Activated CD4-positive, alpha-beta T cell treated with anti-CD3 and anti-CD28 coated beads for 24 hours (primary cell): ENCODE measurements around the gene NUP93.

Experiments used
- DNase-seq, 2 donors: peaks; one replicate each; pipeline ENCODE4 v3.0.0-alpha.2; 2020; ENCODE audit warnings: low read depth in 2 of 2

Gene NUP93

DNA sequence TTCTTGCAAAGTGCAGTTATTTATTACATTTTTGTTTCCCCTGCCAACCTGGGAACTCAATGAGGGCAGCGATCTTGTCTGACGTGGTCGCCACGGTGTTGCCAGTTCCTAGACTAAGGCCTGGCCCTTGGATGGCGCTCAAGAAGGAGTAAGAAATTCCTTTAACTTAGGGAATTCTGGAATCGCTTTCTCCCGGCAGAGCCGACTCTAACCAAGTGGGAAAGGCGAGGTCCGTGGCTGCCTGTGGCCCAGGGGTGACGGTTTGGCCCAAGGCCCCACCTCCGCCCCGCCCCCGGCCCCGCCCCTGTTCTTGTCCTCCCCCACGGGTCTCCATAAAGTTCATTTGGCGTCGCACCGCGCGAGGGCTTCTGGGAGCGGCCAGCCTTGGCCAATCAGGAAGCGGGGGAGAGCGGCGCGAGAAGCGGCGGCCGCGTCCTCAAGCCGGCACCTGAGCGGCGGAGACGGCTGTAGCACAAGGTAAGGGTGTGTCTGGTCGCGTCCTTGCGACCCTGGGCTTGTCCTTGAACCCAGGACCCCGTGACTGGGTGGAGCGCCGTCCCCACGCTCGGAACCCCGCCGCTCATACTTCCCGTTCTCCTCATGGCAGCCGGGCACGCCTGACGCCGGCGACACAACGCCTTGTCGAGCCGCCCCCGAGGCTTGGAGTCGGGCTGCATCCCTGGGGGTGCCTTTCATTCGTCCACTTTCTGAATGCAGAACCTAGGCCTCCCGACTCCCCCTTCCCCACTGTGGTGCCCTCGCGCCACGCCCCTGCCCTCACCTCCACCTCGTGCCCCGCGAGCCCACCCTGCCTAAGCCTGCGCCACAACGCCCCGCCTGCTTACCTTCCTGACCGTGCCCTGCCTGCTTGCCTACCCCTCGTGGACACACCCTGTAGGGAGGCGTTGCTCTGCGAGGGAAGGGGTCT, at the start of gene NUP93:
TSS of gene NUP93 (plus strand) at position 395 of the 928 bp plus-strand sequence. CDS start 18,119 bp downstream, outside the sequence.
- DNase-seq = peak; percentile 80 to 85

DNA sequence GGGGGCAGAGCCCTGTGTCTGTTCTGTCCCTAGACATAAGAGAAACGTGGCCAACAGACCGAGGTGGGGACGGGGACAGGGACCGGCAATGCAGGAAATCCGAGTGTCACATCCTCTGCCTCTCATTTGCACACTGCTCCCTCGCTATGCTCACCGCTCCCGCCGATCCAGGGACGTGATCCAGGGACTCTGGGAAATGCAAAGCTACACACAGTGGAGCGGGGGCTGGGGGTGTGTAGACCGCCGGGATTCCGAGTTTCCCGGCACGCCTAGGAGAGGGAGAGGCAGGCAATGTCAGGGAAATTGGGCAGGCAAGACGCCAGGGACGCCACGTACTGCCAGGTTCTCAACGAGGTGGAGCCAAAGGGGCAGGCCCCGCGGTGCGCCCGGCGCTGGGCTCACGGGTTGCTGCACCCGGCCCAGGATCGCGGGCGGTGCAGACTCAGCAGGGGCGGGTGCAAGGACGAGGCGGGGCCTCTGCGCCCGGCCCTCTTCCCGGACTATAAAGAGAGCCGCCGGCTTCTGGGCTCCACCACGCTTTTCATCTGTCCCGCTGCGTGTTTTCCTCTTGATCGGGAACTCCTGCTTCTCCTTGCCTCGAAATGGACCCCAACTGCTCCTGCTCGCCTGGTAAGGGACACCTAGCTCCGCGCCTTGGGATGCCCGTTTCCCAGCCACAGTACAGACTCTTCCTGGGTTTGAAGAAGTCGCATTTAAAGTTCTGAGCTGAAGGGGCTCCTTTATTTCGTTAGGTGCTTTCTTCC, 47.8 kb upstream of the NUP93 start, which contains the start of gene MT1X:
TSS of gene MT1X (plus strand) at position 532 of the 764 bp plus-strand sequence. CDS start at position 603, 71 bp downstream.
- peak; percentile 84 for DNase-seq

DNA sequence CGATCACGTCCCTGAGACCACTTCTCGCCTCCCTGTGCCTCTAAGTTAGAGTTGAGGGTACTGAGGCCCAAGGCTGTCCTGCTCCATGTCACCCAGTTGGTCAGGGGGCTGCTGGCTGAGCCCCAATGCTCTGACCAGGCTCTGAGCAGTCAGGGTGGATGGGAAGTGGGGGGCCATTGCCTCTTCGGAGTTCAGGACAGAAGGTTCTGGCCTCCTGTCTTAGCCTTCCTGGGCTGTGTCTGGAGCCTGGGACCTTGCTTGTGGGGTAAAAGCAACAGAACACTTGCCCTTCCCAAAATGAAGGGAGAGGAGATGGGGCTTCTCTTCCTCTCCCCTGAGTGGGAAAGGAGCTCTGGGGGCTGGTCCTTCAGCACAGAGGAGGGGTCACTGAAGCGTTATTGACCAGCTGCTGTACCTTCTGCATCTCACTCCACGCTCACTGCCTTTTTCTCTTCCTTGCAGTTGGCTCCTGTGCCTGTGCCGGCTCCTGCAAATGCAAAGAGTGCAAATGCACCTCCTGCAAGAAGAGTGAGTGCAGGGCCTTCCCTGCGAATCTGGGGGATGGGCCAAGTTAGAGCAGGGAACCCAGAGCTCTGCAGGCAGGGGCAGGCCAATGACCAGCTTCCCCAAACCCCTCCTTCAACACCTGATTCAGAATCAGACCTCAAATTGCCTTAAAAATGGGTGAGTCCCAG, 47.1 kb upstream of the NUP93 start:
- DNase-seq = no peak

DNA sequence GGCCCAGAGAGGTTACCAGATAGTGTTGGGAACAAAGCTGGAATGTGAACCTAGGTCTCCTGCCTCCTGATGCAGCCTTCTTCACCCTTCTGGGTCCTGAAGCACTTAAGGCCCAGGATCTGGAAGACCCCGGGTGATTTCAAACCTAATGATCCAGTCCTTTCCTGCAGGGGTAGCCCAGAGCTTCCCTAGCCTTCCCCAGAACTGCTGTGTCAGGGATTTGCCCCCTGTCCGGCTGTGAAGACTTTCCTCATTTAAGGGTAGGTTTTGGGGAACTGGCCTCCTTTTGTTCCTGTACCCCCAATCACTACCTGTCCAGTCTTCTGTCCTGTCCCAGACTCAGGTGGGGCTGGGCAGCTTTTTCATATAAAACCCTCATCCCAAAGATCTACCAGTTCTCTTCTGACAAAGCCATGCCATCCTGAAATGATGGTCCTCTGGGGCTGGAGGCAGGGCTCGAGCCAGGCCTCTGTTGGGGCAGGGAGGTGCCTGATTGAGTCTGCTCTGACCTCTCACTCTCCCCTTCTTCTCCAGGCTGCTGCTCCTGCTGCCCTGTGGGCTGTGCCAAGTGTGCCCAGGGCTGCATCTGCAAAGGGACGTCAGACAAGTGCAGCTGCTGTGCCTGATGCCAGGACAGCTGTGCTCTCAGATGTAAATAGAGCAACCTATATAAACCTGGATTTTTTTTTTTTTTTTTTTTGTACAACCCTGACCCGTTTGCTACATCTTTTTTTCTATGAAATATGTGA, 46.3 kb upstream of the NUP93 start:
- DNase-seq = no peak

DNA sequence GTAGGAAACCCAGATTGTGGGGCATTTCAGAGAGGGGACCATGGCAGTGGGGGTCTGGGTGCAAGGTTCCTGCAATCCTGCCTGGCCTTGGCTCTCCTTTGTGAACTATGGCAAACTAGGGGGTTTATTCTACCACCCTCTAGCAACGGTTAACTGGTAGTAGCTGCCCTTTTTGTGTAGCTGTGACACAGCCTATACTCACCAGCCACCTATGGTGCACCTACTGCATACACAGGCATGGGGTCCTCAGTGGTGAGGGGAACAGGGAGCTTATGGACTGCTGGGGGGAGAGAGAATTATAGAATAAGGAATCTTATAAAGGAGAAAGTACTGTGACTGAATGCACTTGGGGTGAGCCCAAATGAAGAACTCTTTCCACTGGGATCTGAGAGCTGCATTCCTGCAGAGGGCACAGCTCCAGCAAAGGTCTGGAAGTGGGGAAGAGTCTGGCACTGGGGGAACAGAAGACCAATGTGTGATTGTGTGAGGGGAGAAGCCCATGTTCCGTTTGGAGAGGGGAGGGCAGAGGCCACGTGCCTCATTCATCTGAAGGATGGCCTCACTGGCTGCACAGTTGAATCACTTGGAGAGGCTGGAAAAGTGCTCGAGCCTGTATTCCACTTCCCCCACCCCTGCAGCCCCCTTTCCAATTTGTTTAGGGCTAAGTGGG, 45.5 kb upstream of the NUP93 start:
- no peak for DNase-seq

DNA sequence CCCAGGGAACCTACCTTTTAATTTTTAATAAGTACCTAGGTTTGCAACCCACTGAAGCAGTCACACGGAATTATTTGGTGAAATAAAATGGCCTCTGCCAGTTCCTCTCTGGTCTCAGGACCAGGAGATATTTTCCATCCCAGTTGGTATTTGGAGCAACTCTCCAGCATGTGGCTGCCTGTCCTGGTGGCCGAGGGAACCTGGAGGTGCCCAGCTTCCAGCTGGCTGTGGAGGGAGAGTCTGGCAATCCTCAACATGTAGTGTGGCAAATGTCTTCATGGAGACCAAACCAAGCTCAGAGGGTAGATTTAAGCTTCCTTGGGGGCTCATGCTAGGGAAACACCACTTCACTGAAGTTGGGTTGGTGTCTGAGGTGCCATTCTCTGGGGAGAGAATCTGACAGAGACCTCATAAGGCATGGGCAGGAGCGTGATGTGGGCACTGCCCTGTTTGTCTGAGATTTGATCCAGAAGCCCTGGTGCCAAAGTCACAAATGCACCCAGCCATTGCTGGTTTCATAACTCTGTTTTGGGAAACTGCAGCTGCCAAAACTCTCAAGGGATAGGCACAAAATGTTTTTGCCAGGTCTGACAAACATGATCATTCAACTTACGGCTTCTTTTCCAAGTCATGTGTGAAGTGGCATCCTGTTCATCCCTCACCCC, 44.9 kb upstream of the NUP93 start:
- no peak for DNase-seq

DNA sequence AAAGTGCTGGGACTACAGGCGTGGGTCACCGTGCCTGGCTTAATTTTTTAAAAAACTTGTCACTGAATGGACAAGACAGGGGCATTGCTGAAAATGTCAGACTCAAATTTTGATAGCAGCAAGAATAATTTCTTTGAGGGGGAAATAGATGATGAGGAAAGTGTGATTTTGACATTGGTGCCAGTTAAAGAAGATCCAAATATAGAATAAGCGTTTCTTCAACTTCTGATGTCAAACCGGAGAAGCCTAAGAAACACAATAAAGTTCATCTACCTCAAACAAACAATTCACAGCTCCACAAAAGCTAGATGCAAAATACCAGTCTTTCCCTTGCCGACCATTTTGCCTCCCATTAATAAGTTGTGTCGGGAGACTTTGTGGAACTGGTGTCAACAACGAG, 43.2 kb upstream of the NUP93 start:
- DNase-seq = no peak

DNA sequence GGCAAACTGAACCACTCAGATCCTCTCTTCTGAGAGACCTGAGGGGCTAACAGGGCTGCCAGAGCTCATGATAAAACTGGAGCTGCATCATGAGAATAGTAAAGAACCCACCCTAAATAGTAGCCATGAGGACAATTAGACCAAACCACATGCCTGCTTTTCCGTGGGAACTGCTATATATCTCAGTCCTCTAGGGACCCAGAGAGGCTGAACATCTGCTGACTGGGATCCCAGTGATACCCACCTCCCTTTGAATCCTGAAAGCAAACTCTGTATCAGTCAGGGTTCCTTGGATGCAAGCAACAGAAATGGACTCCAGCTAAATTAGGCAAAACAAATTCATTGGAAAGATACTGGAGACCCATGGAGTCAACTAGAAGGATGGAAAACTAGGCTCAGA, 41.2 kb upstream of the NUP93 start:
- no peak for DNase-seq

DNA sequence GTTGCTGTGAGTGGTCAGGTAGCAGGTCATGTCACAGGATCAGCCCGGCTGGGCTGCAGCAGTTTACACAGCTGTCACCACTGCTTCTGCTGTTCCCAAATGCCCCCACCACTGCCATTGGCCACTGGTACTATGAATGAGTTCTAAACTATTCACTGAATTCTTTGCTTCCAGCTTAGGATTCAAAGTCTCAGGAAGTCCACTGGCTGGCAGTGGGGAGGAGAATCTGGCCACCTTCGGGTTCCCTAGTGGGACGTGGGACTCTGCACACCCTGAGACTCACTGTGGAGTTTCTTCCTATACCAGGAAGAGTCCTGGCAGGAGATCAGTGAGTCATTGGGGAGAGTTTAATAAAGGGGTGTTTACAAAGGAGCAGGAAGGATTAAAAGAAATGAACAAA, 40.8 kb upstream of the NUP93 start:
- DNase-seq = no peak

DNA sequence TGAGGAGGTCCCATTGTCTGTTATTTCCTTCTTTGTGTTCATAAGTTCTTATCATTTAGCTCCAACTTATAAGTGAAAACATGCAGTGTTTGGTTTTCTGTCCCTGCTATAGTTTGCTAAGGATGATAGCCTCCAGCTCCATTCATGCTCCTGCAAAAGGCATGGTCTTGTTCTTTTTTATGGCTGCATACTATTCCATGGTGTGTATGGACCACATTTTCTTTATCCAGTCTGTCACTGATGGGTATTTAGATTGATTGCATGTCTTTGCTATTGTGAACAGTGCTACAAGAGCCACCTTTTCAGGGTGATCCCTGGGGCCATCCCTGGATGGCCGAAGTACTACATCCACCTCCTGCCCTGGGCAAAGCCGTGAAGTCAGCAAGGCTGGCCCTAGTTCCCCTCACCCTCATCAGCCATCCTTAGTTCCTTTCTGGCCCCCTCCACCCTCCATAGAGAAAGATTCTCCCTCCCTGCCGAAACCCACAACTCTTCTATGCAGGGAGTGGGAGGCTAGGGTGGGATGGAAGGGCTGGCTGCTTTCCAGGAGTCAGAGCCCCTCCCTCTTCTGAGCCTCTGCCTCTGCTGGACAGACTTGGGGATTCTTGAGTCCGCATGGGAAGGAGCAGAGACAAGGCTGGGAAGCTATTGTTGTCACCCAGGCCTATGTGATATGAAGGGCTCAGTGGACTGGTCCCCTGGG, 39.4 kb upstream of the NUP93 start:
- DNase-seq = no peak

DNA sequence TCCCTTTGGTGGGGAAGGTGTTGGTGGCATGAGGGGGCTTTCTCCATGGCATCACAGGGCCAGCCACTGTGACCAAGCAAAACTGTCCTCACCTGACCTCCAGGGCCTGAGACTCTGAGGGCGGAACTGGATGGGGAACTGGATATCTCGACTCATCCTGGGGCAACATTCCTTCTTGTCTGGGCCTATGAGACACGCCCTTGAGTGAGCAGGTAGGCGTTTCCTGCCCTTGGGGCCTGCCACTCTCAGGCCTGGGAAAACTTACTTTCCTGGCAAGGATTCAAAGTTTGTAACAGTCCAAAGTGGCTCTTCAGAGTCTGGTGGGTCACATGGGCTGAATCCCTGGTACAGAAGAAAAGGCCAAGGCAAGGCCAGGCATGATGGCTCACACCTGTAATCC, 38.0 kb upstream of the NUP93 start:
- no peak for DNase-seq

DNA sequence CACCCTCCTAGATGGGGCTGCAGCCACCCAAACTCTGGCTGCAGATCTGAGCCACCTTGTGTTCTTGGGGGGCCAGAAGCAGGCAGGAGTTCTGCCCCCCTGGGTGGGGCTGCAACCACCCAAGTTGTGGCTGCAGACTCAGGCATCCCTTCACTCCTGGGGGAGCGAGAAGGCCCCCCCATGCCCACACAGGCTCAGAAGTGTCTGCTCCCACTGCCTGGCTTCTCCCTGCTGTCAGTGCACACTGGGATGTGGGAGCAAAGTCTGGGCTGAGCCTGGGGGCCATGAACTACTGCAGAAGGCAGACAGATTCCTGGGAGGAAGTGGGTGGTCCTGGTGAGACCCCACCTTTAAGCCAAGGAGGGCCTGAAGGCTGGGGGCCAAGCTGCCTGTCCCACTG, 34.7 kb upstream of the NUP93 start:
- DNase-seq = no peak

DNA sequence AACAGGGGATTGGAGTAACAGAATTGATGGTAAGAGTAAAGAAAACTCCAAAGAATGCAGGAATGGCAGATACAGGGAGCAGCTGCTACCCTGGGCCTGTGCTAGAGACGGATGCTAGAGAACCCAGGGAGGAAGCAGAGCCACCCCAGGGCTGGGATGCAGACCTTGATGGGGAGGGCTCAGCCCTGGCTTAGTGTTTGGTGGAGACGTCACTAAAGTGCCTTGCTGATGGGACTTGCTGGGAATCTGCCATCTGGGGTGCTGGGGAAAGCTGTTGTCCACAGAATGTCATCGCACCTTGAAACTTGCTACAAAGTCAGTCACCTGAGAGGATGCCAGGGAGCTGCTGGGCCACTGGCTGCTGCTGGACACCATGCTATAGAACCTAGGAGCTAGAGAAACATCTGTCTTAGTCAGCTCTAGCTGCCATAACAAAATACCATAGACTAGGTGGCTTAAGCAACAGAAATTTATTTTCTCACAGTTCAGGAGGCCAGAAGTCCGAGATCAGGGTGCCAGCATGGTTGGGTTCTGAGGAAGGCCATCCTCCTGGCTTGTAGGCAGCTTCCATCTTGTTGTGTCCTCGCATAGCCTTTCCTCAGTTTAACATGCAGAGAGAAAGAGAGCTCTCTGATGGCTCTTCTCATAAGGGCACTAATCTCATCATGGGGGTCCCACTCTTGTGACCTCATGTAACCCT, 32.3 kb upstream of the NUP93 start:
- DNase-seq = no peak

DNA sequence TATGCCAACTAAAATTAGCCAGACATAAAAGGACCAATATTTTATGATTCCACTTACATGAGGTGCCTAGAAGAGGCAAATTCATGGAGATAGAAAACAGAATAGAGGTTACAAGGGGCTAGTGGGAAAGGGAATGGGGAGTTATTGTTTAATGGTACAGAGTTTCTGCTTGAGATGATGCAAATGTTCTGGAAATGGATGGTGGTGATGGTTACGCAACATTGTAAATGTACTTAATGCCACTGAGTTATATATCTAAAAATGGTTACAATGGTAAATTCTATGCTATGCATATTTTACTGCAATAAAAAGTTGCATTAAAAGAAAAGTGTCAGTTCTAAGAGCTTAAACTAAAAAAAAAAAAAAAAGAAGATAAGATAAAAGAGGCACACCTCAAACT, 29.7 kb upstream of the NUP93 start:
- no peak for DNase-seq

DNA sequence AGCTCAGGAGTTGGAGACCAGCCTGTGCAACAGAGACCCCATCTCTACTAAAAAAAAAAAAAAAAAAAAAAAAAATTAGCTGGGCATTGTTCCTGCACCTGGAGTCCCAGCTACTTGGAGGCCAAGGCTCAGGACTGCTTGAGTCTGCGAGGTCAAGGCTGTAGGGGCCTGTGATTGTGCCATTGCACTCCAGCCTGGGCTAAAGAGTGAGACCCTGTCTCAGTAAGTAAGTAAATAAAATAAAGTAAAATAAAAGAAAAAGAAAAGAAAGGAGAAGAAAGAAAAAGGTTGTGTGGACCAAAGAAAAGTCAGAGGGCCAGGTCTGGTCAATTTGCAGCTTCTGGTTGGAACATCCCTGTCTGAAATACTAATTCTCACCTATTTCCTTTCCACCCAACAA, 29.3 kb upstream of the NUP93 start:
- DNase-seq = no peak

DNA sequence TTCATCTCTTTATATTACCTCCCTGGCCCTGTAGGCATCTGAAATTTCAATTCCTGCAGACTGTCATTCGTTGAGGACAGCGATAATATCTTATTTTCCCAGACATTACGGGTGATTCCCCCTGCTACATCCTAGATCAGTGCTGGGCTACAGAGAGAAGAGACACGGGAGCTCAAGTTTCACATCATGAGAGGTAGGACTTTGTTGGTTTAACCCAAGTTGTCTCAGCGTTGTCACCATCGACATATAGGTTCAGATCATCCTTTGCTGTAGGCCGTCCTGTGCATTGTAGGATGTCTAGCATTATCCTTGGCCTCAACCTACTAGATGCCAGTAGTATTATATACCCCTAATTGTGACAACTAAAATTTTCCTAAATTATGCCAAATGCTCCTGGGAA, 28.4 kb upstream of the NUP93 start:
- DNase-seq = no peak

DNA sequence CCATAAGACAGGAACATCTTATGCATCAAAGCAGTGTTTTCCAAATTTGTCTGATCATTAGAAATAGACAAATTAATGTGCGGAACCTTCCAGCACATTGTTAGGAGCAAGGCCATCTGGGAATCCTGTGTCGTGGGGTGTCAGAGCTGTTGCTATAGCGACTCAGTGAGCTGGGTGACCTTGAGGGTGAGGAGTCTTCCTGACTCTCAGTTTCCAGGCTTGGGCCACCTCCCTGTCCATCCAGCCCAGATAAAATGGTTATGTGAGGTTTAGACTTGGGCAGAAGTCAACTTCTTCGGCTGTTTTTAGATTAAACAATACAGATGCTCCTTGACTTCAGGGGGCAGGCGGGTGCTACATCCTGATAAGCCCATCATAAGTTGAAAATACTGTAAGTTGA, 27.1 kb upstream of the NUP93 start:
- DNase-seq = no peak

DNA sequence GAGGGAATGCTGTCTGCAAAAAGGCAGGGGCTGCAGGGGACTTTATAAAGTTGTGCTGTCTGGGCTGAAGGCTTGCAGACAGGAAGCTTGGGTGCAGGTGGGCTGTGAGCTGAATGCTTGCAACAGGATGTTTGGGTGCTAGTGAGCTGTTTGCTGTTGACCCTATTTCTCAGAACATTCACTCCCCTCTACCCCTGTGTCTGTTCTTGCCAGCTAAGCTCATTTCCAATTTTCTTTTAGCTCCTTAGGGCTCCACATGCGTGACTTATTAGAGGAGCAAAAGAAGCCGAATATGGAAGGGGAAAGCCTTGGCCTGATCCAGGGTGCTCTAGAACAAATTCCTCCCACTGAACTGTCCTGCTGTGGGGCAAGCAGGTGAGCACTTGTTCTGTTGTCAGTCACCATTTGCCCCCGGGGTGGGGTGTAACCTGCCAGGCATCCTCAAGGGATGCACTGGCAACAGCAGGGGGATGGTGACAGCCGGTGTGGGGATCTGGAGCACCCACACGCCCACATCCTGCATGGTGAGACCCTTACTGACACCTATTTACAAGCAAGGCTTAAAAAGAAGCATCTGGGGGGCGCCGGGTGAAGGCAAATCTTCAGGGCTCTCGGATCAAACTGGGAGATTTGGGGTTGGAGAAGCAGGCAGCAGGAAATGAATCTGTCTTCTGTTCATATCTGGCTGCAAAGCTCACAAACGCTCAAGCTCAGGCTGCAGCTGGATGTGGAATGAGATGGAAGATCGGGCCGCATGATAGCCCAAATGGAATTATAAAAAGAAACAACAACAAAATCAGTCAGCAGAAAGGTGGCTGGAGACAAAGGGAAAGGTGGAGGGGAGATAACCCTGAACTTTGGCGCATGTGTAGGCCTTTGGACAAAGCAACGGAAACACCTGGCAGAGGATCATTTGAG, 21.1 kb upstream of the NUP93 start:
- DNase-seq = no peak
